GM18505 (cell line): ENCODE data around the gene SLC25A1.
"Not testable (repeated sequence)": the region's sequence is repeated elsewhere in the genome, so short reads cannot be mapped to it uniquely, and the experiment has no call there.

ENCODE experiments used
- ATAC-seq: cut with Tn5 transposase; IDR thresholded peaks from one replicate; pipeline ENCODE4 v1.9.1; 2021; ENCODE audit not compliant: unreplicated experiment
- POLR2A ChIP-seq: IDR thresholded peaks from 4 replicates; pipeline ENCODE4 v1.6.1; 2011; ENCODE audit warnings: borderline replicate concordance; ENCODE audit not compliant: insufficient read depth, insufficient read length; ENCODE audit errors: extremely low read depth

SLC25A1 gene

DNA sequence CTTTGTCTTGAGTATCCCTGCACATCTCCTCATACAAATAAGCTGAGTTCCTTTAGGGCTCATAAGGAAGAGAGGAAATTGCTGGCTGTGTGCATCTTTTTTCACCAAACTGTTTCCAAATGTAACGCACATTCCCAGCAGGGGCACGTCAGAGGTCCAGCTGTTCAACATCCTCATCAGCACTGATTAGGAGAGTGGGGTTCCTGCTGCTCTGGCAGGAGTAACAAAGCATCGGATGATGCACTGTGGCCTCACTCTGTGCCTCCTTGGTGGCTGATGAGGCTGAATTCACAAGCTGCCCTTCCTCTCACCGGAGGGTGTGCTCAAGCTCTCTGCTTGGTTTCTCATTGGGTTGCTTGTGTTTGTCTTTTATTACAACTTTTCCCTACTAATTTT, 35.5 kb upstream of the SLC25A1 start:
- ATAC-seq: no peak
- TF ChIP-seq POLR2A: no peak

GRCh38 chr22:19213442-19214077, 35.0 kb upstream of the SLC25A1 start:
- TF ChIP-seq POLR2A: no peak
- no peak for ATAC-seq

DNA sequence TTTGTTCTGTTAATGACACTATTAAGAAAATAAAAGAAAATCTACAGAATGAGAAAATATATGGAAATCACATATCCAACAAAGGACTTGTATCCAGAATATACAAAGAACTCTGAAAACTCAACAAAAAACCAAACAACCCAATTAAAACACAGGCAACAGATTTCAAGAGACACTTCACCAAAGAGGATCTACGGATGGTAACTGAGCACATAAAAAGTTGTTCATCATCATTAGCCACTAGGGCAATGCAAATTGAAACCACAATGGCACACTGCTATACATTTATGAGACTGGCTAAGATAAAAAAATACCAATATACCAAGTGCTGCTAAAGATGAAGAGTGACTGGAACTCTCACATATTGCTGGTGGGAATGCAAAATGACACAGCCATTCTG, 34.5 kb upstream of the SLC25A1 start:
- TF ChIP-seq POLR2A: no peak
- no peak for ATAC-seq

DNA sequence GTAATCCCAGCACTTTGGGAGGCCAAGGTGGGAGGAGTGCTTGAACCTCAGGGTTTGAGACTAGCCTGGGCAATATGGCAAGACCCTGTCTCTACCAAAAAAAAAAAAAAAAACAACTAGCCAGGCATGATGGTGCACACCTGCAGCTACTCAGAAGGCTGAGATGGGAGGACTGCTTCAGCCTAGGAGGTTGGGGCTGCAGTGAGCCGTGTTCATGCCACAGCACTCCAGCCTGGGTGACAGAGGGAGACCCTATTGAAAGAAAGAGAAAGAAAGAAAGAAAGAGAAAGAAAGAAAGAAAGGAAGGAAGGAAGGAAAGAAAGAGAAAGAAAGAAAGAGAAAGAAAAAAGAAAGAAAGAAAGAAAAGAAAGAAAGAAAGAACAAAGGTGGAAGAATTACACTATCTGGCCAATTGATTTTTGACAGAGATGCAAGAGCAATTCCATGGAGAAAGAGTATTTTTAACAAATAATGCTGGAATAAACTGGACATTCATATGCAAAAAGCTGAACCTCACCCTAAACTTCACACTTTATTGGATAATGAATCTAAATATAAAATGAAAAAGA, 33.9 kb upstream of the SLC25A1 start:
- no peak for ATAC-seq

GRCh38 chr22:19210188-19210587, 31.7 kb upstream of the SLC25A1 start:
- ATAC-seq: no peak

More for the DNA sequence above, 33.9 kb upstream of the SLC25A1 start:
- no peak for TF ChIP-seq POLR2A

GRCh38 chr22:19208287-19208847, 29.8 kb upstream of the SLC25A1 start:
- no peak for ATAC-seq
- TF ChIP-seq POLR2A: no peak

More at GRCh38 chr22:19210188-19210587, 31.7 kb upstream of the SLC25A1 start:
- no peak for TF ChIP-seq POLR2A

DNA sequence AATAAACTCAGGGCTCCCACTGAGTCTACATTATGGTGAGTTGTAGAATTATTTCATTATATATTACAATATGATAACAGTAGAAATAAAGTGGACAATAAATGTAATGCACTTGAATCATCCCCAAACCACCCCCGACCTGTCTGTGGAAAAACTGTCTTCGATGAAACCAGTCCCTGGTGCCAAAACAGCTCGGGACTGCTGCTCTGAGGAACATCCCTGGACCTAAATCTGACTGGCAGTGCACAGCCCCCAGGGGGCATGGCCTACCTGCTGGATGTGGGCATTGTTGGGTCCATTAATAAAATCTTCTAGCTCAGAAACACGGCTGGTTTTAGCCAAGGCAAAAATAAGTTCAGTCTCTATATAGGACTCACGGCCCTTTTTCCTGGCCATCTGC, 29.3 kb upstream of the SLC25A1 start:
- no peak for ATAC-seq
- TF ChIP-seq POLR2A: no peak

DNA sequence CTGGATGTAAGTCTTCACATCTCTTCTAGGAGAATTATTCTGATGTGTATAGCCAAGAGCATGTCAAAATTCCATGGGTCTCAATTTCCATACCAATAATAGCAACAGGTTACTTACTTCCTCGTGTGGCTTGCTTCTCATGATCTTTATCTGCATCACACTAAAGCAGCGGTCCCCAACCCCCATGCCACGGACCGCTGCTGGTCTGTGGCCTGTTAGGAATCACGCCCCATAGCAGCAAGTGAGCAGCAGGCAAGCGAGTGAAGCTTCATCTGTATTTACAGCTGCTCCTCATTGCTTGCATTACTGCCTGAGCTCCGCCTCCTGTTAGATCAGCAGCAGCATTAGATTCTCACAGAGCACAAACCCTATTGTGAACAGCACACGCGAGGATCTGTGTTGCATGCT, 28.9 kb upstream of the SLC25A1 start:
- TF ChIP-seq POLR2A: no peak
- no peak for ATAC-seq

DNA sequence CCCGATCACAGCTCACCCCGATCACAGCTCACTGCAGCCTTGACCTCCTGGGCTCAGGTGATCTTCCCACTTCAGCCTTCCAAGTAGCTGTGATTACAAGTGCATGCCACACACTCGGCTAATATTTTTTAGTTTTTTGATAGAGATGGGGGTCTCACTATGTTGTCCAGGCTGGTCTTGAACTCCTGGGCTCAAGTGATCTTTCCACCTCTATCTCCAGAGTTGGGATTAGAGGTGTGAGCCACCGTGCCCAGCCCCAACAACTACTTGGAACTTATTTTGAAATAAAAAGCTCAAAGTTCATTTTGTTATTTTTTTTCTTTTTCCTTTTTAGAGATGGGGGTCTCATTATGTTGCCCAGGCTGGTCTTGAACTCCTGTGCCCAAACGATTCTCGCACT, 27.8 kb upstream of the SLC25A1 start:
- ATAC-seq: no peak
- no peak for TF ChIP-seq POLR2A

DNA sequence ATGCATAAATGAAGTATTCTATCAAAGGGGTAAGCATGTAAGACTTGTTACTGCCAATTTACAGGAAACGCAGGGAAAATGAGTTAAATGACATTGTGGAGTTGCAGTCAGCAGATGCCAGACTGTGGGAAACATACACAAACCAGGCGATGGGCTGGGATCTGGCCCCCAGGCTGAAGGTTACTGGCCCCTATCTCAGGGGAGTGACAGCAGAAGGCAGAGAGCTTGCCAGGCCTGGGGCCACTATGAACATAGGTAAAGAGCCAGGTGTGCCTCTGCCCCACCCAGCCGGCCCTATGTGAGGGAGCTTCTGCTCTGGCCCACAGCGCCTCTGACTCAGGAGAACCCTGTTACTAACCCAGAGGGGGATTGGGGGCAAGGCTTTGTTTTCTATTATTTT, 26.1 kb upstream of the SLC25A1 start:
- no peak for ATAC-seq
- no peak for TF ChIP-seq POLR2A

DNA sequence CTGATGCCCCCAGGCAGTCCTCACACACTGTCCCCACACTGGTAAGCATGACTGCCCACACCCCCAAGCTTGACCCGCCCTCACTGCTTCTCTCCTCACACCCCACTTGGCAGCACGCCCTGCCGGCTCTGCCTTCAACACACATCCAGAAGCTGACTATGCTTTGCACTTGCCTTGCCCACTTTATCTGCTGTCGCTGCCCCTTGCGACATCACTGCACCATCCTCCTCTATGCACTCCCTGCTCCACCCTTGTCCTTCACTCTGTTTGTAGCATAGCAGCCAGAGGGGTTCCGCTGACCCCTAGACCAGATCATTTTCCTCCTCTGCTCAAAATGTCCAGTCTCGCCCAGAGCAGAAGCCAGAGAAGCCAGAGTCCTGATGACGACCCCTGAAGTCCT, 25.3 kb upstream of the SLC25A1 start:
- ATAC-seq: no peak
- no peak for TF ChIP-seq POLR2A

GRCh38 chr22:19202799-19203186, 24.3 kb upstream of the SLC25A1 start:
- ATAC-seq: not testable (repeated sequence)

DNA sequence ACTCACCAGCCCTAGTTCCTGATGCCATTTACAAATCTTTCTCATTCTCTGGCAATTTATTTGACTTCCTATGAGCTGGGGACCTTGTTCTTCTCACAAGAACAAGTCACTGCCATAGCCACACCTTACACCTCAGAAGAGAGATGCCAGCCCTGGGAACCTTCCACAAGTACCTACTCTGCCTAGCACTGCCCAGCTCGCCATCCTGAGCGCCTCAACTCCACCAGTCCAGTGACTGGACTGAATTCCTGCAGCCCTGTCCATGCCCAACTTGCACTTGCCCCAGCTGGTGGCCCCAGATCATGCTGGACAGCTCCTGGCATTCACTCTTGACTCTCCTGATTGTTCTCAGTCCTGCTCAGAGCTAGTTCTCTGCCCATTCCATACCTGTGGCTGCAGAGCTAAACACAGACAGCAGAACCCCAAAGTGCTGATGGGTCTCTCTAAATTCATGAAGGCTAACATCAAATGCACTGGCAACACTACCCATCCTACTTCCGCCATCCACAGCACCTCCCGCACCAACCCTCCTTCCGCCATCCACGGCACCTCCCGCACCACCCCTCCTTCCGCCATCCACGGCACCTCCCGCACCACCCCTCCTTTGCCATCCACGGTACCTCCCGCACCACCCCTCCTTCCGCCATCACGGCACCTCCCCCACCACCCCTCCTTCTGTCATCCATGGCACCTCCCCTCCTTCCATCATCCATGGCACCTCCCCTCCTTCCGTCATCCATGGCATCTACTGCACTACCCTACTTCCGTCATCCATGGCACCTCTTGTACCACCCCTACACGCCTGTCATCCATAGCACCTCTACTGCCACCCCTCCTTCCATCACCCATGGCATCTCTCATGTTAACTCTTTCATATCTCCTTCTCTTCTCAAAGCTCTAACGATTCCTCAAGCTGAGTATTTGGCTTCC, 23.6 kb upstream of the SLC25A1 start:
- no peak for TF ChIP-seq POLR2A
- no peak for ATAC-seq
